A673 (cell line): Measurements from ENCODE around the gene SLC12A6.

ENCODE experiments used
- CTCF ChIP-seq: fragments of 300-800, 200-600 bp; sonication (generic); conservative IDR thresholded peaks from 2 replicates; pipeline ENCODE4 v1.5.1; 2017; ENCODE audit warnings: low read depth, mild to moderate bottlenecking, antibody characterized with exemption, low read length, moderate library complexity, mixed read lengths
- EZH2 ChIP-seq: fragments of 200-600 bp; sonication (generic); IDR thresholded peaks from 2 replicates; pipeline ENCODE4 v1.6.1; 2017; ENCODE audit warnings: borderline replicate concordance, low read depth, mild to moderate bottlenecking, mixed read lengths, antibody characterized with exemption, low read length; ENCODE audit not compliant: poor library complexity, severe bottlenecking

GRCh38 chr15:34264076-34264475 lies 73.5 kb downstream of the SLC12A6 start:
- TF ChIP-seq EZH2 (no peak), CTCF (no peak)
